Keratinocyte (primary cell): ENCODE measurements around the gene ATM. TPM values are rescaled to one million over a fixed set of nuclear protein-coding genes. Genes with fewer than 3 reads are reported as not detected.

Experiments
- DNase-seq: peaks from one replicate; pipeline ENCODE4 v3.0.0-alpha.2; 2011; ENCODE audit warnings: low read depth, missing footprints, low spot score
- FAIRE-seq: peaks from 2 replicates; lab custom pipeline; 2011; peaks lifted over from hg19 to GRCh38; lab: Jason Lieb, UNC
- H2AFZ ChIP-seq: 2 replicates; pipeline ENCODE4 v1.6.0; 2012; ENCODE audit warnings: low read length, control low read depth, inconsistent platforms; ENCODE audit not compliant: control insufficient read depth
- H3K27ac ChIP-seq: 2 replicates; pipeline ENCODE4 v1.5.1; 2011; ENCODE audit warnings: low read length; ENCODE audit not compliant: control insufficient read depth, insufficient read depth
- H3K27me3 ChIP-seq: 3 replicates; pipeline ENCODE4 v1.6.0; 2011; ENCODE audit warnings: low read length; ENCODE audit not compliant: control insufficient read depth, insufficient read depth; ENCODE audit errors: extremely low read depth
- H3K36me3 ChIP-seq, 2 experiments: 2 replicates in 1 of 2; 3 replicates in 1 of 2; pipeline ENCODE4 v1.5.1; 2011; ENCODE audit warnings: low read length in 2 of 2, mild to moderate bottlenecking in 1 of 2; ENCODE audit not compliant: control insufficient read depth in 2 of 2, insufficient read depth in 2 of 2; ENCODE audit errors: extremely low read depth in 1 of 2
- H3K4me1 ChIP-seq: 3 replicates; pipeline ENCODE4 v1.5.1; 2011; ENCODE audit warnings: low read length; ENCODE audit not compliant: control insufficient read depth, insufficient read depth; ENCODE audit errors: extremely low read depth
- H3K4me2 ChIP-seq: 3 replicates; pipeline ENCODE4 v1.6.0; 2011; ENCODE audit warnings: low read depth, low read length; ENCODE audit not compliant: control insufficient read depth, insufficient read depth; ENCODE audit errors: extremely low read depth
- H3K4me3 ChIP-seq, 3 experiments: fragments of 200-600 bp in 1 of 3; sonication (generic) in 1 of 3; 2 replicates in 2 of 3; 3 replicates in 1 of 3; pipeline ENCODE4 v1.5.1; 2011 to 2016; ENCODE audit warnings: low read length in 3 of 3, mild to moderate bottlenecking in 3 of 3, control low read depth in 2 of 3, inconsistent platforms in 1 of 3, low read depth in 1 of 3, mixed read lengths in 1 of 3, mixed run types in 1 of 3, moderate library complexity in 1 of 3; ENCODE audit not compliant: control insufficient read depth in 2 of 3, insufficient read depth in 2 of 3; ENCODE audit errors: extremely low read depth in 1 of 3
- H3K79me2 ChIP-seq: 2 replicates; pipeline ENCODE4 v1.6.0; 2012; ENCODE audit warnings: low read length; ENCODE audit not compliant: control insufficient read depth, insufficient read depth
- H3K9ac ChIP-seq: 3 replicates; pipeline ENCODE4 v1.6.0; 2011; ENCODE audit warnings: low read length; ENCODE audit not compliant: control insufficient read depth, insufficient read depth; ENCODE audit errors: extremely low read depth
- H3K9me1 ChIP-seq: 3 replicates; pipeline ENCODE4 v1.6.0; 2011; ENCODE audit warnings: low read length; ENCODE audit not compliant: control insufficient read depth, insufficient read depth; ENCODE audit errors: extremely low read depth
- H3K9me3 ChIP-seq: 2 replicates; pipeline ENCODE4 v1.5.1; 2012; ENCODE audit warnings: low read depth, low read length; ENCODE audit not compliant: control insufficient read depth
- H4K20me1 ChIP-seq: 3 replicates; pipeline ENCODE4 v1.6.0; 2011; ENCODE audit warnings: low read length; ENCODE audit not compliant: control insufficient read depth, insufficient read depth; ENCODE audit errors: extremely low read depth
- CTCF ChIP-seq, 3 experiments: IDR thresholded peaks in 1 of 3; conservative IDR thresholded peaks in 1 of 3; optimal IDR thresholded peaks in 1 of 3; 2 replicates in 2 of 3; 3 replicates in 1 of 3; pipeline versions ENCODE3 to v1.5.1; 2011; ENCODE audit warnings: low read length in 3 of 3, mild to moderate bottlenecking in 3 of 3, moderate library complexity in 2 of 3, control low read depth in 1 of 3, inconsistent platforms in 1 of 3; ENCODE audit not compliant: insufficient read depth in 2 of 3; ENCODE audit errors: extremely low read depth in 1 of 3
- EZH2 ChIP-seq: IDR thresholded peaks from one replicate; pipeline ENCODE4 v1.6.1; 2012; ENCODE audit warnings: inconsistent platforms, mild to moderate bottlenecking, low read length, moderate library complexity
- dilution Hi-C: fragments of 300-500 bp; cut with MboI; formaldehyde crosslinking; loops from one replicate; pipeline ENCODE4 v1.7.0; 2020; ENCODE audit warnings: low sequenced_read_pairs; ENCODE audit not compliant: extremely low pct_ligation_motif_present
- polyA minus RNA-seq, 3 experiments: library from RNA; depleted of rRNA, polyadenylated mRNA; stranded (reverse); fragments of >200 nt; gene quantifications; 1 replicate in 1 of 3; 2 replicates in 1 of 3; 3 replicates in 1 of 3; pipeline ENCODE4 v1.2.3, GENCODE V29; 2011
- polyA plus RNA-seq, 5 experiments: library from polyadenylated mRNA; depleted of rRNA in 3 of 5; stranded (reverse) in 3 of 5; stranded (forward) in 1 of 5; unstranded in 1 of 5; fragments of >200 nt; gene quantifications; 1 replicate in 1 of 5; 2 replicates in 3 of 5; 3 replicates in 1 of 5; pipeline versions ENCODE4 v1.2.1 to v1.2.3, GENCODE V29; 2011 to 2012; ENCODE audit warnings: missing spikeins in 2 of 5, low read depth in 1 of 5, low replicate concordance in 1 of 5

Gene ATM
- polyA plus RNA-seq (18.6 to 28.5 TPM (median 21.5 TPM) in 3 replicates), polyA minus RNA-seq (24.4 to 82.2 TPM (median 33.2 TPM) in 3 replicates)
- 38.0 TPM for polyA plus RNA-seq (2011; ENCODE audit: low read depth)
- polyA plus RNA-seq (2011; cell fraction: cytosol; rRNA removed) = 8.2 and 14.3 TPM in 2 replicates
- 51.3 and 64.3 TPM in 2 replicates for polyA plus RNA-seq (2011; cell fraction: nucleus; rRNA removed)
- polyA plus RNA-seq (2012; ENCODE audit: low replicate concordance) = 8.0 and 16.6 TPM in 2 replicates
- polyA minus RNA-seq (2011; cell fraction: cytosol; rRNA and poly(A)+ RNA removed) = 22.1 TPM
- 92.6 and 165 TPM in 2 replicates for polyA minus RNA-seq (2011; cell fraction: nucleus; rRNA and poly(A)+ RNA removed)

- H3K27me3 ChIP-seq = no peaks in the 10 kb centered on the region
- peak within 1 kb of the TSS; percentile 97 for H2AFZ ChIP-seq
- TF ChIP-seq EZH2 (no peak), CTCF (optimal IDR thresholded peaks at IDR 0.05 in 1 of 3, IDR thresholded peaks at IDR 0.05 in 1 of 3, conservative IDR thresholded peaks at IDR 0.05 in 1 of 3; ENCODE audit: extremely low read depth in 1 of 3, insufficient read depth in 2 of 3, low read length in 3 of 3) (peak; percentile 91 to 96 (median 95))
- peak within 1 kb of the TSS; percentile 57 to 89 (median 79) for H3K4me3 ChIP-seq
- H3K4me2 ChIP-seq = peak within 1 kb of the TSS; percentile 92
- peak; percentile 68 for FAIRE-seq
- H3K4me1 ChIP-seq = peaks cover 18% of the 10 kb centered on the region
- no peaks in the 10 kb centered on the region for H3K36me3 ChIP-seq
- H3K9me1 ChIP-seq = no peaks in the 10 kb centered on the region
- peaks cover 68% of the 10 kb centered on the region for H3K79me2 ChIP-seq
- no peaks in the 10 kb centered on the region for H3K9me3 ChIP-seq
- DNase-seq = peak; percentile 86
- H4K20me1 ChIP-seq = no peaks in the 10 kb centered on the region
- peak within 1 kb of the TSS; percentile 95 for H3K27ac ChIP-seq
- H3K9ac ChIP-seq = peak within 1 kb of the TSS; percentile 96
- dilution Hi-C loops = no loop called here
Observed at GRCh38 chr11:108222574-108223347, at the start of gene ATM, which contains the start of gene NPAT. Gene ATM, plus strand, starts transcription at chr11:108223067. Its CDS starts 4,558 bp downstream, at chr11:108227625. Gene NPAT, minus strand, starts transcription at chr11:108222638. Its CDS starts 102 bp downstream, at chr11:108222536.

- TF ChIP-seq EZH2 = no peak
- no peak for TF ChIP-seq CTCF (optimal IDR thresholded peaks at IDR 0.05 in 1 of 3, IDR thresholded peaks at IDR 0.05 in 1 of 3, conservative IDR thresholded peaks at IDR 0.05 in 1 of 3; ENCODE audit: extremely low read depth in 1 of 3, insufficient read depth in 2 of 3, low read length in 3 of 3)
- H4K20me1 ChIP-seq = no peaks in the 10 kb centered on the region
- FAIRE-seq (no peak), DNase-seq (no peak)
- H3K9me3 ChIP-seq = no peaks in the 10 kb centered on the region
- H3K4me1 ChIP-seq = no peaks in the 10 kb centered on the region
- H3K27ac ChIP-seq = no peak overlapping the region
- H3K4me2 ChIP-seq = no peak overlapping the region
- no peaks in the 10 kb centered on the region for H3K79me2 ChIP-seq
- H2AFZ ChIP-seq = no peak overlapping the region
- dilution Hi-C loops = no loop called here
- no peaks in the 10 kb centered on the region for H3K27me3 ChIP-seq
- no peak overlapping the region for H3K4me3 ChIP-seq
- H3K9me1 ChIP-seq = no peaks in the 10 kb centered on the region
- H3K9ac ChIP-seq = no peak overlapping the region
- H3K36me3 ChIP-seq = peaks cover 4 to 11% of the 10 kb centered on the region in 2 experiments
Observed at GRCh38 chr11:108177570-108177969, 45.3 kb upstream of the ATM start.
